Measurements from ENCODE around the gene PLEKHA1. TPM values are rescaled to one million over a fixed set of nuclear protein-coding genes. Genes with fewer than 3 reads are reported as not detected.

PLEKHA1 gene
- total RNA-seq, 1 experiment from 2014 or later, result 30.6 TPM

DNA sequence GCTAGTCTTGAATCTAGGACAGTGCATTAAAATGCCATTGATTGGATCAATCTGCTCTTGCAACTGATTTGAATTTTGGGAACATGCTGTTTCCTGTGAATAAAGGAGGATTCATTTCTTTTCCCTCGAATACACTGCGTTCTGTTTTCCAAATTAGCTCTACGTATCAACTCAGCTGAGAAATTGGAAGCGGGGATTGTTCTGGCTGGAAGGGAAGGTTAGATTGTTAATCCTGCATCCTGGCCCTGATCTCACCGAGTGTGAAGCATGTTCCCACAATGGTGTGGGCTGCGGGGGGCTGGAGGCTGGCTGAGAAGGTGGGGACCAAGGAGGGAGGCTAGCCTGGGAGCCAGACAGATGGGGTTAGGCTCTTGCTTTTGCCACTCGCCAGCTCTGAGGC lies 104.5 kb downstream of the PLEKHA1 start:
- Histone ChIP-seq H2AFZ (ENCODE audit: low read depth, low read length, poor library complexity, severe bottlenecking) (no peak overlapping the region), H3K9me3 (ENCODE audit: control insufficient read depth in 1 of 2, insufficient read depth in 1 of 2, low read depth in 1 of 2, low read length in 2 of 2) (no peaks in the 10 kb centered on the region), H3K4me3 (replicated peaks in 1 of 2; ENCODE audit: low read depth in 1 of 2, low read length in 2 of 2) (no peak overlapping the region), H3K27ac (ENCODE audit: low read depth, low read length) (no peak overlapping the region), H3K27me3 (ENCODE audit: insufficient read depth, low read length) (no peaks in the 10 kb centered on the region), H3K79me2 (ENCODE audit: insufficient read depth, low read length) (no peaks in the 10 kb centered on the region), H4K20me1 (ENCODE audit: insufficient read depth) (no peaks in the 10 kb centered on the region), H3K36me3 (ENCODE audit: control insufficient read depth in 1 of 2, insufficient read depth in 2 of 2, low read length in 2 of 2) (no peaks in the 10 kb centered on the region), H3K9ac (ENCODE audit: low read length) (no peak overlapping the region), H3K9me2 (ENCODE audit: insufficient read depth) (no peaks in the 10 kb centered on the region), H3K4me2 (ENCODE audit: low read length) (no peak overlapping the region), H3K4me1 (ENCODE audit: control insufficient read depth in 1 of 2, insufficient read depth in 2 of 2, low read length in 2 of 2) (no peaks in the 10 kb centered on the region)
- no peak for ATAC-seq
- ChIA-PET CTCF (no interaction called here), POLR2A (no interaction called here), RAD21 (ENCODE audit: low non-redundant PET in 1 of 2, low total read pairs in 2 of 2, uncharacterized antibody in 2 of 2, unreplicated experiment in 2 of 2) (no interaction called here)
- DNase-seq (ENCODE audit: low read depth, low spot score), result no peak
- no TSS peak for BruUV-seq (replicated peaks)
- intact Hi-C loops (cut with micrococcal nuclease), result no loop called here
- TF ChIP-seq, protein P1, sequence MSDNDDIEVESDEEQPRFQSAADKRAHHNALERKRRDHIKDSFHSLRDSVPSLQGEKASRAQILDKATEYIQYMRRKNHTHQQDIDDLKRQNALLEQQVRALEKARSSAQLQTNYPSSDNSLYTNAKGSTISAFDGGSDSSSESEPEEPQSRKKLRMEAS (IDR thresholded peaks at IDR 0.05), result no peak
- TF ChIP-seq EZH2 (IDR thresholded peaks at IDR 0.05), result no peak
- TF ChIP-seq, protein P2, sequence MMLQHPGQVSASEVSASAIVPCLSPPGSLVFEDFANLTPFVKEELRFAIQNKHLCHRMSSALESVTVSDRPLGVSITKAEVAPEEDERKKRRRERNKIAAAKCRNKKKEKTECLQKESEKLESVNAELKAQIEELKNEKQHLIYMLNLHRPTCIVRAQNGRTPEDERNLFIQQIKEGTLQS (IDR thresholded peaks at IDR 0.05), result no peak
- no peak for TF ChIP-seq ELF1 (IDR thresholded peaks at IDR 0.05; ENCODE audit: borderline replicate concordance, low read depth)
- no peak for TF ChIP-seq YY1 (IDR thresholded peaks at IDR 0.05; ENCODE audit: extremely low read depth, insufficient replicate concordance, low read depth, low read length)
- TF ChIP-seq, protein P3, sequence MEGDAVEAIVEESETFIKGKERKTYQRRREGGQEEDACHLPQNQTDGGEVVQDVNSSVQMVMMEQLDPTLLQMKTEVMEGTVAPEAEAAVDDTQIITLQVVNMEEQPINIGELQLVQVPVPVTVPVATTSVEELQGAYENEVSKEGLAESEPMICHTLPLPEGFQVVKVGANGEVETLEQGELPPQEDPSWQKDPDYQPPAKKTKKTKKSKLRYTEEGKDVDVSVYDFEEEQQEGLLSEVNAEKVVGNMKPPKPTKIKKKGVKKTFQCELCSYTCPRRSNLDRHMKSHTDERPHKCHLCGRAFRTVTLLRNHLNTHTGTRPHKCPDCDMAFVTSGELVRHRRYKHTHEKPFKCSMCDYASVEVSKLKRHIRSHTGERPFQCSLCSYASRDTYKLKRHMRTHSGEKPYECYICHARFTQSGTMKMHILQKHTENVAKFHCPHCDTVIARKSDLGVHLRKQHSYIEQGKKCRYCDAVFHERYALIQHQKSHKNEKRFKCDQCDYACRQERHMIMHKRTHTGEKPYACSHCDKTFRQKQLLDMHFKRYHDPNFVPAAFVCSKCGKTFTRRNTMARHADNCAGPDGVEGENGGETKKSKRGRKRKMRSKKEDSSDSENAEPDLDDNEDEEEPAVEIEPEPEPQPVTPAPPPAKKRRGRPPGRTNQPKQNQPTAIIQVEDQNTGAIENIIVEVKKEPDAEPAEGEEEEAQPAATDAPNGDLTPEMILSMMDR (IDR thresholded peaks at IDR 0.05 in 2 of 3, conservative IDR thresholded peaks at IDR 0.05 in 1 of 3; ENCODE audit: borderline replicate concordance in 1 of 3, insufficient read depth in 1 of 3, low read depth in 2 of 3, low read length in 2 of 3), result no peak
- no peak for TF ChIP-seq POLR2AphosphoS5 (IDR thresholded peaks at IDR 0.05; ENCODE audit: low read depth, low read length)
- TF ChIP-seq ZNF274 (IDR thresholded peaks at IDR 0.05; ENCODE audit: low read depth, low read length), result no peak
- no peak for TF ChIP-seq POLR2A (IDR thresholded peaks at IDR 0.05; ENCODE audit: borderline replicate concordance, extremely low read depth, insufficient read depth, insufficient read length)
